BLaER1 treated with 17β-estradiol and CSF1 and Interleukin-3, amounts not matched to agents 10 nM and 100 nM (cell line): ENCODE measurements around the gene DDI1.
"Not testable (repeated sequence)": the region's sequence is repeated elsewhere in the genome, so short reads cannot be mapped to it uniquely, and the experiment has no call there.

Experiments used
- H3K27ac ChIP-seq, 11 experiments: shearing (Covaris generic); formaldehyde crosslinking; 2 replicates each; pipeline ENCODE4 v1.8.1; 2022
- H3K27me3 ChIP-seq, 11 experiments: shearing (Covaris generic); formaldehyde crosslinking; 2 replicates each; pipeline ENCODE4 v1.8.1; 2022
- H3K36me3 ChIP-seq, 11 experiments: shearing (Covaris generic); formaldehyde crosslinking; 2 replicates each; pipeline ENCODE4 v1.8.1; 2022
- H3K4me1 ChIP-seq, 10 experiments: shearing (Covaris generic); formaldehyde crosslinking; 2 replicates each; pipeline ENCODE4 v1.8.1; 2022
- H3K4me2 ChIP-seq, 11 experiments: shearing (Covaris generic); formaldehyde crosslinking; 2 replicates each; pipeline ENCODE4 v1.8.1; 2022
- H3K4me3 ChIP-seq, 10 experiments: shearing (Covaris generic); formaldehyde crosslinking; 2 replicates each; pipeline ENCODE4 v1.8.1; 2022
- H3K9ac ChIP-seq, 11 experiments: shearing (Covaris generic); formaldehyde crosslinking; 2 replicates each; pipeline ENCODE4 v1.8.1; 2022
- H3K9me3 ChIP-seq, 11 experiments: shearing (Covaris generic); formaldehyde crosslinking; replicated peaks in 1 of 11; 2 replicates each; pipeline ENCODE4 v1.8.1; 2022
- H4K20me1 ChIP-seq, 11 experiments: shearing (Covaris generic); formaldehyde crosslinking; 2 replicates each; pipeline ENCODE4 v1.8.1; 2022
- Cebpa-rat ChIP-seq, 11 experiments: shearing (Covaris generic); IDR thresholded peaks; 2 replicates each; pipeline ENCODE4 v1.8.1; 2022

Gene DDI1

DNA sequence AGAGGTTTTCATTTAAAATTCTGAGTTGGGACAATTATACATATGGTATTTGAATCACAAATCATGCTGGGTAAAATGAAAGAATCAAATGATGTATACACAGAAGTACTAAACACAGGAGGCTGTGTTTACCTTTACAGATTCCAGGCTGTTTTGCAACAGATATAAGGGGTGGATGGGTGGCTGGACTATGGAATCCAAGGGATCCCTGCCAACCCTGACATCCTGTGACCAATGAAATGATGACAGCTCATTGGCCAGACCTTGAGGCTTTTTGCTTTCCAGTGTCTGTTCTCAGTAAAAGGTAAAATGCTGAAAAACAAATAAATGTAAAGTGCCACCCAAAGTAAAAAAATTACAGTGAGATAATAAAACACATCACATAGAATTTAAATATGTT lies 3.3 kb upstream of the DDI1 start:
- Histone ChIP-seq H3K9ac (no peak overlapping the region), H3K4me1 (no peaks in the 10 kb centered on the region), H4K20me1 (no peaks in the 10 kb centered on the region), H3K27me3 (no peaks in the 10 kb centered on the region), H3K27ac (no peak overlapping the region), H3K36me3 (no peaks in the 10 kb centered on the region), H3K4me2 (no peak overlapping the region), H3K4me3 (no peak overlapping the region), H3K9me3 (peaks cover 0 to 14% (median 7%) of the 10 kb centered on the region in 11 experiments; a peak in 11 of 22 replicates)
- no peak for TF ChIP-seq Cebpa-rat (IDR thresholded peaks at IDR 0.05)

DNA sequence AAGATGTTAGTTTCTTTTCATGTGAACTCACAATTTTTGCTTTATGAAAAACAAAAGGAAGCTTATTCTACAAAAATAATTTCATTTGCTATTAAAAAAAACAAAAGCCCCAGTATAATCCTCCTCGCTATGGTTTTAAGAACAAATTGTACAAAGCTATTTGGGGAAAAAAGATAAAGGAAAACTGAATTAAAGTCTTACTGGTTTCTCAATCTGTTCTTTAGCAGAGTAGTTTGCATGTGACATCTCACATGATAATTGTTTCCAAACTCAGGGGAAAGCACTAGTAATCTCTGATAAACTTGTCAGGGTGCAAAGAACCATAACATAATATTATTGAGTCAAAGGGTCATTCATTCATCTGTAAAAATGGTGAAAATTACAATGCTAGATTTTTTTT lies 2.9 kb upstream of the DDI1 start:
- Histone ChIP-seq H4K20me1 (no peaks in the 10 kb centered on the region), H3K36me3 (no peaks in the 10 kb centered on the region), H3K4me1 (no peaks in the 10 kb centered on the region), H3K4me3 (no peak overlapping the region), H3K9me3 (peaks cover 0 to 14% (median 7%) of the 10 kb centered on the region in 11 experiments; a peak in 11 of 22 replicates), H3K9ac (no peak overlapping the region), H3K27me3 (no peaks in the 10 kb centered on the region), H3K27ac (no peak overlapping the region), H3K4me2 (no peak overlapping the region)
- no peak for TF ChIP-seq Cebpa-rat (IDR thresholded peaks at IDR 0.05)

DNA sequence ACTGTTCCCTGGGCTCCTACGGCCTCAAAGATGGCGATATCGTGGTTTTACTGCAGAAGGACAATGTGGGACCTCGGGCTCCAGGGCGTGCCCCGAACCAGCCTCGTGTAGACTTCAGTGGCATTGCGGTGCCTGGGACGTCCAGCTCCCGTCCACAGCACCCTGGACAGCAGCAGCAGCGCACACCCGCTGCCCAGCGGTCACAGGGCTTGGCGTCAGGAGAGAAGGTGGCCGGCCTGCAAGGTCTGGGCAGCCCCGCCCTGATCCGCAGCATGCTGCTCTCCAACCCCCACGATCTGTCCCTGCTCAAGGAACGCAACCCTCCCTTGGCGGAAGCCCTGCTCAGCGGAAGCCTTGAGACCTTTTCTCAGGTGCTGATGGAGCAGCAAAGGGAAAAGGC lies 555 bp downstream of the DDI1 start:
- H3K36me3 ChIP-seq, result no peaks in the 10 kb centered on the region
- no peak for TF ChIP-seq Cebpa-rat (IDR thresholded peaks at IDR 0.05)
- H3K9me3 ChIP-seq, result peaks cover 0 to 14% (median 7%) of the 10 kb centered on the region in 11 experiments; a peak in 11 of 22 replicates

DNA sequence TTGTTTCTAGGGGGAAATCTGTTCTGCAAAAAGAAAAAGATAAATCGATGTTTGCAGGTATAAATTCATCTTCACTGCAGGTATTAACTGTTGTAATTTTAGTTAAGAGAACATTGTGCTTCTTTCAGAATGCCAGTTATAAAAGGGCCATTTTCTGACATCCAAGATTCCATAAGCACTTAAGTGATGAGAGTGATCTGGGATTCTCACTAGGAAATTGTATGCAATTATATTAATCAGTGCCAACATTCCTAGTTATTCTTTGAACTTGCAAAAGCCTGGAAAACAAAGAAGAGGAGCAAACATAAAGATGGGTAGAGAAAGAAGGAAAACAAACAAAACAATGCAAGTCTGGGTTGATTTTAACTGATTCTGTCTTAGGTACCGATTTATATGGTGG lies 5.4 kb downstream of the DDI1 start:
- Histone ChIP-seq H3K4me2 (no peak overlapping the region), H3K27me3 (no peaks in the 10 kb centered on the region), H3K9ac (no peak overlapping the region), H3K9me3 (peaks cover 0 to 7% (median 4%) of the 10 kb centered on the region in 11 experiments; a peak in 10 of 22 replicates), H3K27ac (no peak overlapping the region), H3K4me1 (no peaks in the 10 kb centered on the region), H3K4me3 (no peak overlapping the region), H4K20me1 (no peaks in the 10 kb centered on the region), H3K36me3 (no peaks in the 10 kb centered on the region)
- TF ChIP-seq Cebpa-rat (IDR thresholded peaks at IDR 0.05), result no peak

More for the DNA sequence above, 555 bp downstream of the DDI1 start:
- no peaks in the 10 kb centered on the region for H4K20me1 ChIP-seq
- no peak overlapping the region for H3K4me2 ChIP-seq
- H3K27ac ChIP-seq, result no peak overlapping the region
- H3K4me1 ChIP-seq, result no peaks in the 10 kb centered on the region
- no peak overlapping the region for H3K9ac ChIP-seq
- no peak overlapping the region for H3K4me3 ChIP-seq
- H3K27me3 ChIP-seq, result no peaks in the 10 kb centered on the region

DNA sequence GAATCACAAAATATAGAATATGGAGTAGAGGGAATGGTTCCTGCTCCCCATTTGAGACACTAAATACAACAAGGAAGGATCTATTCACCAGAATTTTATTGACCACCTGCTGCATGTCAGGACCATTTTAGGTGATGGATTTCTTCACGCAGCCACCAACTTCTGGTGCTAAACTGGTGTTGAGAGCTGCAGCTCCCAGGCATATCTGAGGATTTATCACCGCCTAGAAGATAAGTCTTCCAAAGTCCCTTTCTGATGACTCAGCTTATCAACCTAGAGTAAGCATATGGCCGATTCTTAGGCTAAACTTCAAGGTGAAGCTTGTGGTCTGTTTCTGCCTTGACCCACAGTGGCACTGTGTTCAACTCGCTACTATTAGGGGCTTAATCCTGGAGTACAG lies 6.7 kb downstream of the DDI1 start:
- H3K4me1 ChIP-seq, result no peaks in the 10 kb centered on the region
- no peaks in the 10 kb centered on the region for H3K27me3 ChIP-seq
- no peaks in the 10 kb centered on the region for H3K36me3 ChIP-seq
- 0 out of 22 replicates have a peak, but pooled peaks cover 0 to 4% (median 0%) of the 10 kb centered on the region in 11 experiments for H3K9me3 ChIP-seq
- no peak overlapping the region for H3K27ac ChIP-seq
- no peak overlapping the region for H3K4me3 ChIP-seq
- TF ChIP-seq Cebpa-rat (IDR thresholded peaks at IDR 0.05), result no peak
- no peak overlapping the region for H3K9ac ChIP-seq
- no peak overlapping the region for H3K4me2 ChIP-seq
- no peaks in the 10 kb centered on the region for H4K20me1 ChIP-seq

DNA sequence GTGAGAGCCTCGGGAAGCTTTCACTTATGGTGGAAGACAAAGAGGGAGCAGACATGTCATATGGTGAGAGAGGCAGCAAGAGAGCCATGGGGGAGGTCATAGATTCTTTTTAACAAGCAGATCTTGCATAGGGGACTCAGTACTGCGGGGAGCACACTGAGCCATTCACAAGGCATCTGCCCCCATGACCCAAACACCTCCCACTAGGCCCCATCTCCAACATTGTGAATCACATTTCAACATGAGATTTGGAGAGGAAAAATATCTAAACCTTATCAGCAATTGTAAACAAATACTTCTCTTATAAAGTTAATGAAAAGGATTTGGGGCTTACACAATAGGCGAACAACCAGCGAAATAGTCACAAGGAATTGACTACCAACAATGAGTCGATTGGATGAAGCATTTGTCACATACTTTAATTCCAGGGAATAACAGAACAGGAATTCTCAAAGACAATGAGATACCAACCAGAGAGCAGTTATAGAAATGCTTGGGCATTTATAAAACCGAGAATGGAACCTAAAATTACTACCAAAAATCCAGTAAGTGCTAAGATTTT lies 7.3 kb downstream of the DDI1 start:
- Histone ChIP-seq H3K4me3 (no peak overlapping the region), H3K9ac (no peak overlapping the region), H3K36me3 (no peaks in the 10 kb centered on the region), H4K20me1 (no peaks in the 10 kb centered on the region), H3K9me3 (0 out of 22 replicates have a peak, but pooled peaks cover 0 to 4% (median 0%) of the 10 kb centered on the region in 11 experiments), H3K27ac (no peak overlapping the region), H3K4me1 (no peaks in the 10 kb centered on the region), H3K4me2 (no peak overlapping the region), H3K27me3 (no peaks in the 10 kb centered on the region)
- no peak for TF ChIP-seq Cebpa-rat (IDR thresholded peaks at IDR 0.05)

DNA sequence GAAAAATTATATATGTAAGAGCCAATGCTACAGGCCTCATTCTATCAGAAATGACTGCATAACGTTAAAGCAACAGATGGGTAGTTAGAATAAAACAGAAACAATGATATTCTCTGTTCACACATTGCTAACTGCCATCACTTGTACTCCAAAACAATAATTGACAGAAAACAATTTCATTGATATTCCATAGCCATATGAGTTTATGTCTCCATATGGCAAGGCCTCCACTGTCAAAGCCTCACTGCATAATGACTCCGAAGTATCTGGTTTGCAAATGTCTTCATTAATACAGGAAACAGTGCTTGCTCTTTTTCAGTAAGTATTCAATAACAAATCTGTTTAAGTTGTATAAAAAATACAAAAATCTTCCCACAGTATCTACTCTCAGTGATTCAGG lies 9.9 kb downstream of the DDI1 start:
- Histone ChIP-seq H3K36me3 (no peaks in the 10 kb centered on the region), H3K9ac (no peak overlapping the region), H3K27ac (no peak overlapping the region), H4K20me1 (no peaks in the 10 kb centered on the region), H3K27me3 (no peaks in the 10 kb centered on the region), H3K4me1 (0 out of 20 replicates have a peak, but pooled peaks cover 0 to 5% (median 0%) of the 10 kb centered on the region in 10 experiments), H3K9me3 (0 out of 22 replicates have a peak, but pooled peaks cover 0 to 4% (median 0%) of the 10 kb centered on the region in 11 experiments), H3K4me2 (no peak overlapping the region), H3K4me3 (no peak overlapping the region)
- no peak for TF ChIP-seq Cebpa-rat (IDR thresholded peaks at IDR 0.05)

DNA sequence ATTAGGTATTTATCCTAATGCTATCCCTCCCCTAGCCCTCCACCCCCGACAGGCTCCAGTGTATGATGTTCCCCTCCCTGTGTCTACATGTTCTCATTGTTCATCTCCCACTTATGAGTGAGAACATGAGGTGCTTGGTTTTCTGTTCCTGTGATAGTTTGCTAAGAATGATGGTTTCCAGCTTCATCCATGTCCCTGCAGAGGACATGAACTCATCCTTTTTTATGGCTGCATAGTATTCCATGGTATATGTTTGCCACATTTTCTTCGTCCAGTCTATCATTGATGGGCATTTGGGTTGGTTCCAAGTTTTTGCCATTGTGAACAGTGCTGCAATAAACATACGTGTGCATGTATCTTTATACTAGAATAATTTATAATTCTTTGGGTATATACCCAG lies 10.4 kb downstream of the DDI1 start:
- H3K36me3 ChIP-seq, H3K4me1 ChIP-seq, H3K4me3 ChIP-seq, H3K9ac ChIP-seq, H4K20me1 ChIP-seq, H3K27ac ChIP-seq, H3K9me3 ChIP-seq, H3K4me2 ChIP-seq, H3K27me3 ChIP-seq: not testable (repeated sequence)

DNA sequence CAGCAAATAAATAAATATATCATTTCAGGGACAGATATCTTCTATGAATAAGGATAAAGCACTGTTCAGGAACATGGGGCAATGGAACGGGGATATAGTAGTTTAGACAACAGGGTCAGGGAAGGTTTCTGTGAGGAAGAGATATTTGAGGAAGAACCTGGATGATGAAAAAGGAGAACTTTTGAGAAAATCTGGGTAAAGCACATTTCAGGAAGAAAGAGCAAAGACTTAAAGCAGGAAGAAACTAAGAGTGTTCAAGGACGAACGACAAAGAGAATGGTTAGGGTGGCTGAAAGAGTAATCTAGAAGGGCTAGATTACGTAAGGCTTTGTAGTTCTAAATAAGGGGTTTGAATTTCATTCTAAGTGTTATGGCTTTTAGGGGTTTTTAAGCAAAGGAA lies 12.7 kb downstream of the DDI1 start:
- 0 out of 20 replicates have a peak, but pooled peaks cover 0 to 5% (median 0%) of the 10 kb centered on the region in 10 experiments for H3K4me1 ChIP-seq
- TF ChIP-seq Cebpa-rat (IDR thresholded peaks at IDR 0.05), result no peak

DNA sequence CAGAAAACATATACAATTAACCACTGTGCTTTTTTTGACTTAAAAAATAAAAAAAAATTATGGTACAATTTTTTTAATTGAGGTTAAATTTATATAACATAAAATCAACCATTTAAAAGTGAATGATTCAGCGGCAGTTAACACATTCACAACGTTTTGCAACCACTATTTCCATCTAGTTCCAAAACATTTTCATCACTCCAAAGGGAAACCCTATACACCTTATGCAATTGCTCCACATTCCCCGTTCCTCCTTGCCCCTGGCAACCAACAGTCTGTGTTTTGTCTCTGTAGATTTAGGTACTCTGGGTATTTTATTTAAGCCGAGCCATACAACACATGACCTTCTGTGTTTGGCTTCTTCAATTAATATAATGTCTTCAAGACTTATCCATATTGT lies 15.3 kb downstream of the DDI1 start:
- Histone ChIP-seq H4K20me1 (no peaks in the 10 kb centered on the region), H3K27ac (no peak overlapping the region)
- TF ChIP-seq Cebpa-rat (IDR thresholded peaks at IDR 0.05), result no peak

More for the DNA sequence above, 12.7 kb downstream of the DDI1 start:
- 0 out of 22 replicates have a peak overlapping the region, but pooled peaks of 1 of the 11 experiments have one; percentile 16 for H3K4me2 ChIP-seq
- H3K4me3 ChIP-seq, result no peak overlapping the region
- H3K9ac ChIP-seq, result no peak overlapping the region
- H3K27ac ChIP-seq, result no peak overlapping the region
- no peaks in the 10 kb centered on the region for H3K36me3 ChIP-seq
- H4K20me1 ChIP-seq, result no peaks in the 10 kb centered on the region
- 0 out of 22 replicates have a peak, but pooled peaks cover 0 to 4% (median 0%) of the 10 kb centered on the region in 11 experiments for H3K9me3 ChIP-seq
- H3K27me3 ChIP-seq, result no peaks in the 10 kb centered on the region

More for the DNA sequence above, 15.3 kb downstream of the DDI1 start:
- H3K4me3 ChIP-seq, result no peak overlapping the region
- no peaks in the 10 kb centered on the region for H3K36me3 ChIP-seq
- H3K4me2 ChIP-seq, result no peak overlapping the region
- 0 out of 20 replicates have a peak, but pooled peaks cover 0 to 5% (median 0%) of the 10 kb centered on the region in 10 experiments for H3K4me1 ChIP-seq
- H3K9ac ChIP-seq, result no peak overlapping the region
- no peaks in the 10 kb centered on the region for H3K27me3 ChIP-seq
- H3K9me3 ChIP-seq, result 0 out of 22 replicates have a peak, but pooled peaks cover 0 to 4% (median 0%) of the 10 kb centered on the region in 11 experiments
